ENCODE data around the gene TCEA2.

DNA sequence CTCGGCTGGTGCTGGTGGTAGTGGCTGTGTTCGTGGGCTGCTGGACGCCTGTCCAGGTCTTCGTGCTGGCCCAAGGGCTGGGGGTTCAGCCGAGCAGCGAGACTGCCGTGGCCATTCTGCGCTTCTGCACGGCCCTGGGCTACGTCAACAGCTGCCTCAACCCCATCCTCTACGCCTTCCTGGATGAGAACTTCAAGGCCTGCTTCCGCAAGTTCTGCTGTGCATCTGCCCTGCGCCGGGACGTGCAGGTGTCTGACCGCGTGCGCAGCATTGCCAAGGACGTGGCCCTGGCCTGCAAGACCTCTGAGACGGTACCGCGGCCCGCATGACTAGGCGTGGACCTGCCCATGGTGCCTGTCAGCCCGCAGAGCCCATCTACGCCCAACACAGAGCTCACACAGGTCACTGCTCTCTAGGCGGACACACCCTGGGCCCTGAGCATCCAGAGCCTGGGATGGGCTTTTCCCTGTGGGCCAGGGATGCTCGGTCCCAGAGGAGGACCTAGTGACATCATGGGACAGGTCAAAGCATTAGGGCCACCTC is 35.5 kb downstream of the TCEA2 start:
- no peak for TF ChIP-seq CTCF (IDR thresholded peaks at IDR 0.05)
- TF ChIP-seq POLR2A (IDR thresholded peaks at IDR 0.05), result no peak
